Stimulated activated CD8-positive, alpha-beta memory T cell treated with anti-CD3 and anti-CD28 coated beads, Interleukin-7, amount 100 ng/mL, for 24 hours (primary cell): ENCODE measurements around the gene PRLHR.

ENCODE experiments used
- DNase-seq: peaks from one replicate; pipeline ENCODE4 v3.0.0-alpha.2; 2020; ENCODE audit warnings: low read depth

The PRLHR gene

DNA sequence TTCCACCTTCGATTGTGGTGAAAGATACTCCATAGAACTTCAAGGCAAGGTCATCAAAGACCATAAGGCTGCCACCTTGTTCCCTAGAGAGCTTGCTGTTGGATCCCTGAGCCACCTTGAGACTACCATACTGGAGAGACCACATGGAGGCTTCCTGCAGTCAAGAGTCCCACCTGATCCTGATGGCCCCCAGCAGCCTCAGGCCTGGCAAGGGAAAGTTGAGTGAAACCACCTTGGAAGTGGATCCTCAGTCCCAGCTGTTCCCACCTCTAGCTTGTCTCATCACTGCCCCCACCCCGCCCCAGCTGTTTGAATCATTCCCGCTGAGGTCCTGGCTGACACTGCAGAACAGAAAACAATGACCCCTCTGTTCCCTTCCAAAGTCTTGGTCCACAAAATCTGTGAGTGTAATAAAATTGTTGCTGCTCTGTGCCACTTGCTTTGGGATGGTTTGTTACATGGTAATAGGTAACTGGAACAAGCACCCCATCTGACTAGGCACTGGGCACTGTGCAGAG is 32.0 kb downstream of the PRLHR start:
- DNase-seq, result no peak

- DNase-seq, result no peak
These were observed 32.6 kb downstream of the PRLHR start for GRCh38 chr10:118562851-118563250.

- no peak for DNase-seq
These were observed 37.5 kb downstream of the PRLHR start for GRCh38 chr10:118557946-118558345.

- DNase-seq, result no peak
These were observed 43.8 kb downstream of the PRLHR start for GRCh38 chr10:118551535-118552100.

GRCh38 chr10:118547282-118547681 is 48.2 kb downstream of the PRLHR start:
- DNase-seq, result no peak

DNA sequence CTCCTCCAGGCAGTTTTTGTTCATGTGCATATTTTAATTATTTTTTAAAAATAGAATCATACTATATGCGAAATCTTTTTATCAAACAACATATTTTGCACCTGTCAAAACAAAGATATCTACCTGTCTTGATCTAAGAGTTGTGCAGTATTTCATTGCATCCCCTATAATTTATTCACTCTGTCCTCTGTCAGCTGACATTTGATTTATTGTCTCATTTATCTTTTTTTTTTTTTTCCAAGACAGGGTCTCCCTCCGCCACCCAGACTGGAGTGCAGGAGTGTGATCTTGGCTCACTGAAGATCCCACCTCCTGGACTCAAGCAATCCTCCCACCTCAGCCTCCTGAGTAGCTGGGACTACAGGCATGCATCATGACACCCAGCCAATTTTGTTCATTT is 49.0 kb downstream of the PRLHR start:
- DNase-seq, result no peak

GRCh38 chr10:118545381-118545780 is 50.1 kb downstream of the PRLHR start:
- DNase-seq, result no peak

DNA sequence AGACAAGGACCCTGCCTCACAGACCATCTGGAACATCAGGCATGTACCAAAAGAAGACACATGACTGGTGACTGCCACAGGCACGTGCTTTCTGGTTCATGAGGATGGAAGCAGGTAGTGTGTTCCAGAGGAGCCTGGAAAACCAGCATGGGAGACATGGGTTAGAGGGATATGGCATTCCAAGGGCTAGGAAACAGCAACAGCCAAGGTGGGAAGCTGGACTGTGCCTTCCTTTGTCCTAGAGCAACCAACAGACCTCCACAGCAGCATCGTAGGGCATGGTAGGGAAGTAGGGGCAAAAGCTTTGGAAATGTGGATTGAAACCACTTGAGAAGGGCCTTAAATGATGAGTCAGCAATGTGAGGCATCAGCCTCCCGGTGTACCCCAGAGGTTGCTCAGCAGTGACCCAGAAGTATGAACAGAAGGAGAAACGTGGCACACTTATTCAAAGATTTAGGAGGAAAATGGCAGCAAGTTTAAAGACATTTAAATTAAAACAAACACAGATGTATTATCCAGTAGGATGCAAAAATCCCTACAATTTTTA is 51.0 kb downstream of the PRLHR start:
- no peak for DNase-seq

DNA sequence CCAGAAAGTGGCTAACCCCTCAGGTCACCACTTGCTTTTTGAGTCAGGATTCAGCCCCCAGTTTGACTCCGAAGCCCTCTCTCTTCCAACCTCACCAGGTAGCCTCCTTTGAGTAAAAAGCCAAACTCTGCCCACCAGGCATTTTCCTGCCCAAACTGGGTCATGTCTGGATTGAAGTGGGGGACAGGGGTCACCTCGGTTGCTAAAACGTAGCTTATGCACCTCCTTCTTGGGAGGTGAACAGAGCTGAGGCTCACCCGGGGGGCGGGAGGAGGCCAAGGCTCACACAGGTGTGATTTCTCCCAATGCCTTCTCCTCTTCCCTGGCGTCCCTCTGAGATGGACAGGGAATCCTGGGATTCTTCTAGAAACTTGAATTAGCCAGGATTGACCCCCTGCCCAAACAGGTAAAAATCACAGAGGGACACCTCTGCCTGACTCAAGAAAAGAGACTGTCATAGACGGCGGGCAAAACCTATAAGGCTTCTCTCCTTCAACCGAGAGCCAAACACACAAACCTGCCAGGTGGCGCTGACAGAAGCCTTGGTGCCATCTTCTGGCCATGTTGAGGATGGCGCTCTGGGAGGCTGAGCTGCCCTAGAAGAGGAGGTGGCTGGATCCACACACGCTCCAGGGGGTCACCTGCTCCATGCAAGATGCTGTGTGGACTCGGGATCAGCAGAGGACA is 51.6 kb downstream of the PRLHR start:
- no peak for DNase-seq

- DNase-seq, result no peak
These were observed 52.7 kb downstream of the PRLHR start for GRCh38 chr10:118542745-118543144.

DNA sequence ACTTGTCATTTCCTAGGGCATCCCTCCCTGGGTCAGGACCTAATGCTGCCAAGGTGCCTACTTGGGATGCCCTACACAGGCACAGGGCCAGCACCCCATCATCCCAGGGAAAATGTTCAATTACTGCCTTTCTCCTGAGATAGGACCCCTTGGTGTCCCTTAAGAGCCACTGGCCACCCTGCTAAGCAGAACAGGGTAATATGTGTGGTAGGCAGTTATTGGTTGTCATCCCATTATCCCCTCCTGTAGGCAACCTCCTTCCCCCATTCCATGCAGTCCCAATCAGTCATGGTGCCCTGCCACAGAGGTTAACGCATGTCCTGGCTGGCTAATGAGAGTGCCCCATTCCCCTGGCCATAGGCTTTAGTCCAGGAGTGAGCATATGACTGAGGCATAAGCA is 53.2 kb downstream of the PRLHR start:
- DNase-seq, result no peak

GRCh38 chr10:118541718-118542117 is 53.7 kb downstream of the PRLHR start:
- DNase-seq, result no peak
